Activated gamma-delta T cell treated with Interleukin-2 at 50 U/mL for 16 hours (primary cell): ENCODE measurements around the gene ZBTB42.

Source experiments
- DNase-seq: peaks from one replicate; pipeline ENCODE4 v3.0.0-alpha.2; 2020

ZBTB42 gene

DNA sequence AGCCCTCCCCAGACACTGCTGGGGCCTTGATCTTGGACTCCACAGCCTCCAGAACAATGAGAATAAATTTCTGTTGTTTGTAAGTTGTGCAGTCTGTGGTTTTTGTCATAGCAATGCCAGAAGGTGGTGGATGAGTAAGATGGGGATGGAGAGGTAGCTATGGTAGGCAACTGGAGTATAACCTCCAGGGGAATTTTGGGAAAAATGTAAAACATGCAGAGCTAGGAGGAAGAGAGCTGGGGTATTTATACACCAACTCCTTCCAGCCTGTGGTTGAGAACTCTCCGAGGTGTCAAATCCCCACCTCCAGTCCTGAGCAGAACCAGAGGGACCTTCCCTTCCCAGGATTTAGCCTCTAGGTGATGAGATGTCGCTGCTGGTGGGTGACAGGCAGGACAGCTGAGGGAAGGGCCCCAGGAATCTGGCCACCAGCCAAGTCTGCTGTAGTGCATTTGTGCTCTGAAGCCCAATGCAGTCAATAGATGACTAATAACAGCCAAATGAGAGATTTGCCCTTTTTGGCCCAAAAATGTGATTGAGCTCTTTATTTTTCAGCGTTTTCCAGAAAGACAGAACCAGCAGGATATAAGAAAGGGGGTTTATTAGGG, 45.0 kb downstream of the ZBTB42 start:
- DNase-seq, result no peak

DNA sequence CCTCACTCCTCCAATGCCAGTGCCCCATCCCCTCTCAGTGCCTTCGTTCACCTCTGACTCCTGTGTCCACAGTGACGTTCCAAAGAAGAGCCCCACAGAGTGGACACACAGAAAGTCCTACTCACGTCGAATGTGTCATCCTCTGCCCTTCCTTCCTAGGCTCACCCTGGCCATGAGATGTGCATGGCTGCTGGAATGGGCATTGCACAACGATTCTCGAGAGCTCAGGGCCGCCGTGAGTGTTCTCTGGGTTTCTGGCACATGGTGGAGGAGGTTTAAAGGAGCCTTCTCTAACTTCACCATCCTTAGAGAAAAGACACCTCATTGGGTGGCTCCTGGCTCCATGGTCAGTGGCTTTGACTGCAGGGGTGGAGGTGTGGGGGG, 51.4 kb downstream of the ZBTB42 start:
- no peak for DNase-seq
